ENCODE measurements around the gene CNOT11.
"Not testable (repeated sequence)": the region's sequence is repeated elsewhere in the genome, so short reads cannot be mapped to it uniquely, and the experiment has no call there.

CNOT11 gene

DNA sequence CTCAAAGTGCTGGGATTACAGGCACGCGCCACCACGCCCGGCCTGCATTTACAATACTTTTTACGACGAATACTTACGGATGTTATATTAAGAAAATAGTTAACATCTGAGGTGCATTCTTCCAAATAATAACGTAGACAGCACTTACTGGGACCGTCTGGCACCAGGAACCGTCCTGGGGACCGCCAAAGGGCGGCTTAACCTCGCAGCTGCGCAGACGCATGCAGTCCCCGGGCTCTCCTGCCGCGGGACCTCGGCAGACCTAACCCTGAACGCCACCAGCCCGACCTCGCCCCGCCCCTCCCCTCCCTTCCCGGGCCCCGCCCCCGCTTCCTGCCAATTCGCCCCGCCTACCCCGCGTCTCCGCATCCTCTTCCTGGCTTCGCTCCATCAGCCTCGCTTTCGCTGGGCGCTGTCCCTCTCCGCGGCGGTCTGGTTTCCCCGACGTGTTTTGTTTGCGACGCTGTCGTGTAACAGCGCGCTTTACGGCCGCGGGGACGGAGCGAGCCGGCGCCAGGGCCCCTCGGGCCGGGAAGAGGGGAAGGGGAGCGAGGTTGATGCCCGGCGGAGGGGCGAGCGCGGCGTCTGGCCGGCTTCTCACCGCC lies at the start of gene CNOT11:
Gene CNOT11, plus strand, starts transcription at position 479 of the 605 bp plus-strand sequence. Its CDS starts 79 bp downstream, at position 558.
- DNase-seq = peak; percentile 98

DNA sequence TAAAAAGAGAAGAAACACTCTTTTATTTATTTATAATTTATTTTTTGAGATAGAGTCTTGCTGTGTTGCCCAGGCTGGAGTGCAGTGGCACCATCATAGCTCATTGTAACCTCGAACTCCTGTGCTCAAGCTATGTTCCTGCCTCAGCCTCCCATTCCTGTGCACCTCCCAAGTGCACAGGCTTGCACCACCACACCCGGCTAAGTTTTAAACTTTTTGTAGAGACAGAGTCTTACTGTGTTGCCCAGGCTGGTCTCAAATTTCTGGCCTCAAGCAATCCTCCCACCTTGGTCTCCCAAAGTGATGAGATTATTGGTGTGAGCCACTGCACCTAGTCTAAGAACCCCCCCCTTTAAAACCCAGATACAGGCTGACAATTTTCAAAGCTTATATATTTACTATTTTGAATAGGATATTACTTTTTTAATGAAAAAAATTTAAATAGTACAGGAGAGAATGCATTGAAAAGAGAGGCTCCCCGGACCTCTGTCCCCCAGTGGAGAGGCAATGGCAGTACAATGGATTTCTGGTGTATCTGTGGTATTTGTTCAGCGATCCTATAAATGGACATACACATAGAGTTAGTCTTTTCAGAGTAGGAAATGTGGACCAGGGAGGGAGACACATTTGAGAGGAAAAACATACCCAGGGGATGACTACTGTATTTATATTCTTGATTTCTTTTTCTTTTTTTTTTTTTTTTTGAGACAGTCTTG lies 48.1 kb upstream of the CNOT11 start:
- DNase-seq = no peak

DNA sequence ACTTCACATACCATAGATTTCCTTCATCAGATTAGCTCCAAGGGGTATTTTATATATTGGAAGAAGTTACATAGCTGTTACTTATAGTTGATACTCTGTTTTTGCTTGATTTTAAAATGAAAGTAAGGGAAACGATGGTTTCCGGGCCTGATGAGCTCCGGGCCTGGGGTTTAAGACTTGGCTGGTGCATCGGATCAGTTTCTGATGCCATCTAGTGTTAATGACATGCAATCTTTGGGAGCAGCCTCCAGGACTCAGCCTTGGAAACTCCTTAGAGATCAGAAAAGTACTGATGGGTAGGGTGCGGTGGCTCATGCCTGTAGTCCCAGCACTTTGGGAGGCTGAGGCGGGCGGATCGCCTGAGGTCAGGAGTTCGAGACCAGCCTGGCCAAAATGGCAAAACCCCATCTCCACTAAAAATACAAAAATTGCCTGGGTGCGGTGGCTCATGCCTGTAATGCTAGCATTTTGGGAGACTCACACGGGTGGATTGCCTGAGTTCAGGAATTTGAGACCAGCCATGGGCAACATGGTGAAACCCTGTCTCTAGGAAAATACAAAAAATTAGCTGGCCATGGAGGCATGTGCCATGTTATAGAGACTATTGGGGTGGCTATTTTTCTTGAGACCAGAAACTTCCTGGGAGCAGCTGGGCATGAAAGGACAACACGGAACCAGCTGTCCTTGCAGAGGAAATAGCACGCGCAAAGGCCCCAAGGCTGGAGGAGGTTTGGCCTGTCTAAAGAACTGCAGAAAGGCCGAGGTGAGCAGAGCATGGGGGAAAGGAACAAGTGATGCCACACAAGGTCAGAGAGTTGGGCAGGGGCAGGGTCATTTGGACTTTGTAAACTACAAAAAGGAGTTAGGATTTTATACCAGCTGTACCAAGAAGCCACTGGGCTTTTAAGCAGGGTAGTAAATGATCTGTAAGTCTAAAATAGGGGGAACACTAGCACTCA lies 46.9 kb upstream of the CNOT11 start:
- peak; percentile 55 for DNase-seq

DNA sequence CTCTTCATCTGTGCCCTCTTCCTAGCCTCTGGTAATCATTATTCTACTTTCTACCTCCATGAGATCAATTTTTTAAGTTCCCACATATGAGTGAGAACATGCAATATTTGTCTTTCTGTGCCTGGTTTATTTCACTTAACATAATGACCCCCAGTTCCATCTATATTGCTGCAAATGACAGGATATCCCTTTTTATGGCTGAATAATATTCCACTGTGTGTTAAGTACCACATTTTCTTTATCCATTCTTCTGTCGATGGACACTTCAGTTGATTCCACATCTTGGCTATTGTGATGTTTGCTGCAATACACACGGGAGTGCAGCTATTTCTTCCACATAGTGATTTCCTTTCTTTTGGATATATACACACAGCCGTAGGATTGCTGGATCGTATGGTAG lies 43.9 kb upstream of the CNOT11 start:
- no peak for DNase-seq

DNA sequence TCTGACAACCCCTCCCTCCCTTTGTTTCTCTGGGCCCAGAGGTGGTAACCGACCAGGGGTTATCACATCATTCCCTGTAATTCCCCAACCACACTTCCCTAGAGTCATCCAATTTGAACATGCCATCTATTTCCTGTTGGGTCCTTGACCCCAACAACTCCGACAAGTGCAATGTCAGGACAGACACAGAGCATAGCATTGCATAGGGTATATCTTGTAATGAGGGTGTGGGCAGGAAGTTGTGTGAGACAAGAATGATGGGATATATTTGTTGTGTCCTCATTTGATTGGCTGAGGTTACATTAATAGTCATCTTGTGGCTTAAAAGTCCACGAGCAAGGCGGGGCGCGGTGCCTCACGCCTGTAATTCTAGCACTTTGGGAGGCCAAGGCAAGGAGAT lies 33.4 kb upstream of the CNOT11 start:
- DNase-seq = no peak

DNA sequence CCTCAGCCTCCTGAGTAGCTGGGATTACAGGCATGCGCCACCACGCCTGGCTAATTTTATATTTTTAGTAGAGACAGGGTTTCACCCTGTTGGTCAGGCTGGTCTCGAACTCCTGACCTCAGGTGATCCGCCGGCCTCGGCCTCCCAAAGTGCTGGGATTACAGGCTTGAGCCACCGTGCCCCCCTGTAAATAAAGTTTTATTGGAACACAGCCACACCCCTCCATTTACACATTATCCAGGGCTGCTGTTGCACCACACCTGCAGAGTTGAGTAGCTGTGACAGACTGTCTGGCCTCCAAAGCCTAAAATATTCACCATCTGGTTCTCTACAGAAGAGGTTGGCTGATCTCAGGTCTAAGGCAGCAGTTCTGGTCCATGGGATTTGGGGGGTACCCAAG lies 32.6 kb upstream of the CNOT11 start:
- DNase-seq = not testable (repeated sequence)

DNA sequence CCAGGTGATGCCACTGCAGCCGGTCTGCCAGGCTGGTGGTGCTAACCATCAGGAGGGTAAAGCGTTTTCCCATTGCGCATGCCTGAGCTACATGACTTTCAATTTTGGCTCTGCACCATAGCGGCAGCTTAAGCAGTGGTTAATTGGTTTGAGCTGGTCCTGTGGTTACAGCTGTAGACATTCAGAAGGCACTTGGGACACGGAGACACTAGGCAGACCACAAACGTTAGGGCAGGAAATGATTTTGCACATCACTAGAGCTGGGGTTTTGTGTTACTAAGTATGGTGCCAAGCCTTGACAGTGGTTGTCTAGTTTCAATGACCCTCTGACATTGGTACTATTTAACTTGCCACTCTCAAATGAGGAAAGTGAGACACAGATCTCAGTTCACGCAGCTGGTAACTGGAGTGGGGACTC lies 28.9 kb upstream of the CNOT11 start:
- DNase-seq = peak; percentile 63

DNA sequence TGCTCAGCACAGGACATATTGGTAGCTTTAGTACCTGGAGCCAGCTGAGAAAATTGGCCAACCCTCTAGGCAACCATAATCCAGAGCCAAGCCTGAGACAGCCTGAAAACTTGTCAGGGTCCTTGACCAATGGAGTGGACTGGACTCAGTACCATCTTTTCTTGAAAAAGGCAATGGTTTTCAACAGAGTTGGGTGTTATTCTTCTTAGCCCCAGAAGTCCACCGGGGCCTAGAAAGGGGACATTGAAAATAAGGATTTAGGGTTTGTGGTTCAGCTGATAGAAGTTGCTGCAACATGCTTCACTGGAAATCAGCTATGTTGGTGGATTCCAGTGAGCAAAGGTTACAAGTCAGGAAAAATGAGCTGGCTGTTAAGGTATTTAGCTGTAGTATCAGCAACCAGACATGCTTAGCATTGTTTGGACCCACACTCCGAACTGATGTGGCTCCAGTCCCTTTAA lies 22.1 kb upstream of the CNOT11 start:
- DNase-seq = no peak

DNA sequence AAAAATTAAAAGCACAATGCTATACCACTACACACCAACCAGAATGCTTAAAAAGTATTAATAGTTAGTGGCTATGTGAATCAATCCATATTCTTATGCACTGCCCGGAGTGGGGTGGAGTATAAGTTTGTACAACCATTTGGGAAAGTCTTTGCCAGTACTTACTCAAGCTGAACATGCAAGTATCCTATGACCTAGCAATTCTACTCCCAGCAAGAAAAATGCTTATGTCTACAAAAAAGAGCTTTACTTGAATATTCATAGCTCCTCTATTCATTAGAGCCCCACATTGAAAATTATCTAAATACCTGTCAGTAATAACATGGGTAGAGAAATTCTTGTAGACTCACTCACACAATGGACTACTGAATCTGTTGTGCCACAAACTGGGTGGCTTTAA lies 21.4 kb upstream of the CNOT11 start:
- no peak for DNase-seq

DNA sequence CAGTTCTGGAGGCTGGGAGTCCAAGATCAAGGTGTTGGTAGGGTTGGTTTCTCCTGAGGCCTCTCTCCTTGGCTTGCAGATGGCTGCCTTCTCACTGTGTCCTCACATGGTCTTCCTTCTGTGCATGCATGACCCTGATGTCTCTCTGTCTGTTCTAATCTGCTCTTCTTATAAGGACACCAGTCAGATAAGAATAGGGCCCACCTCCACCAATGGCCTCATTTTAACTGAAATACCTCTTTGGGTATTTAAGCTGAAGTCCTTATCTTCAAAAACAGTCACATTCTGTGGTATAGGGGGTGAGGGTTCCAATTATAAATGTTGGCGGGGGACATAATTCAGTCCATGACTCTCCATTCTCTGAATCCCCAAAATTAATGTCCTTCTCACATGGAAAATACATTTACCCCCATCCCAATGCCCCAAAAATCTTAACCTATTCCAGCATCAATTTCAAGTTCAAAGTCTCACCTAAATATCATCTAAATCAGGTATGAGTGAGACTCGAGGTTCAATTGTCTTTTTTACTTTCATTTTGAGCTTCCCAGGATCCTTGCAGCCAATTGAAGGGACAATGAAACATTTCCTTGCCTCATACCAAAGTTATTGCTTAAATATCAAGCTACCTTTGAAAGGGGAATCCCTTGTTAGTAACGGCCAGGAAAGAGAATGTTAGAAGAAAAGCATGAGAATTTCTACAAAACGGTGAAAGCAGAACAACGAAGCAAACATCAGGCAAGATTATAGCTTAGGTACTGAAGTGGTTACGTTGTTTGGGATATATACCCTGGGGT lies 20.6 kb upstream of the CNOT11 start:
- no peak for DNase-seq

DNA sequence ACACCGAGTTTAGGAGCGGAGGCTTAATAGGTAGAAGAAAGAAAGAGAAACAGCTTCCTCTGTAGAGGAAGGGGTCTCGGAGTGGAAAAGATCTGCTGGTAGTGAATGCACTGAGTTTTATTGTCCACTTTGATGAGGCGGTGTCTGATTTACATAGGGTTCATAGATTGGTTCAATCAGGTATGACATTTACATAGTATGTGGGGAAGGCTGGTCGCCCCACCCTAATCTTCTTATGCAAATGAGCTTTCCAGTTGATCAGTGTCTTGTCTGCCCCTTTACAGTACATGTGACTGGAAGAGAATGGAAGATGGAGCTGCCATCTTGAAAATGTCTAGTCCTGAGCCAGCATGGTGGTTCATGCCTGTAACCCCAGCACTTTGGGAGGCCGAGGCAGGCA lies 19.9 kb upstream of the CNOT11 start:
- no peak for DNase-seq

DNA sequence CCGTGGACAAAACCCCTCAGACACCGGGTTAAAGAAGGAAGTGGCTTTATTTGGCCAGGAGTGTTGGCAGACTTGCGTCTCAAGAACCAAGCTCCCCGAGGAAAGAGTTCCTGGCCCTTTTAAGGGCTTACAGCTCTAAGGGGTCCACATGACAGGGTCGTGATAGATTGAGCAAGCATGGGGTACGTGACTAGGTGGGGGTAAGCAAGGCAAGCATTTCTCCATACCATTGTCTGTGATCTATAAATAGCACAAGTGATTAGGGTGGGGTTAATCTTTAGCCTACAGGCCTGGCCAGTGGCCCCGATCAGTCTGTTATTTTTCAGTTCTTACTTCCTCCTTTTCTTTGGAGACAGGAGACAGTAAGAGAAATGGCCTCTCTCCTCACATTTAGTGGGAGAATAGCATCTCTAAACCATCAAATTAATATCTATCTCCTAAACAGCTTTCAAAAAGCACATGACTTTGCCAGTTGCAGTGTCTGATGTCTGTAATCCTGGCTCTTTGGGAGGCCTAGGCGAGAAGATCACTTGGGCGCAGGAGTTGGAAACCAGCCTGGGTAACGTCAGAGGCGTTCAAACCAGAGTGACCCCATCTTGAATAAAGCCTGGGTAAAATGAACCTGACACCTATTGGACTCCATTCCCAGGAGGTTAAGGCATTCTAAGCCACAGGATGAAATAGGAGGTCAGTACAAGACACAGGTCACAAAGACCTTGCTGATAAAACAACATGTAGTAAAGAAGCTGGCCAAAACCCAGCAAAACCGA lies 18.3 kb upstream of the CNOT11 start:
- DNase-seq = no peak

DNA sequence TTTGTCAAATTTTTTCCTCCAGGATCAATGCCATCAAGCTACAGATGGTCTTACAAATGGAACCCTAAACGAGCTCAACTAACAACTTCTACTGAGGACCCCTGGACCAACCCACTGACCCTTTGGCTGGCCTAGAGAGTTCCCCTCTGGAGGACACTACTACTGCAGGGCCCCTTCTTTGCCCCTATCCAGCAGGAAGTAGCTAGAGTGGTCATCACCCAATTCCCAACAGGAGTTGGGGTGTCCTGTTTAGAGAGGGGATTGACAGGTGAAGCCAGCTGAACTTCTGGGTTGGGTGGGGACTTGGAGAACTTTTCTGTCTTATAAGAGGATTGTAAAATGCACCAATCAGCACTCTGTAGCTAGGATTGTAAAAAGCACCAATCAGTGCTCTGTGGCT lies 16.7 kb upstream of the CNOT11 start:
- not testable (repeated sequence) for DNase-seq

DNA sequence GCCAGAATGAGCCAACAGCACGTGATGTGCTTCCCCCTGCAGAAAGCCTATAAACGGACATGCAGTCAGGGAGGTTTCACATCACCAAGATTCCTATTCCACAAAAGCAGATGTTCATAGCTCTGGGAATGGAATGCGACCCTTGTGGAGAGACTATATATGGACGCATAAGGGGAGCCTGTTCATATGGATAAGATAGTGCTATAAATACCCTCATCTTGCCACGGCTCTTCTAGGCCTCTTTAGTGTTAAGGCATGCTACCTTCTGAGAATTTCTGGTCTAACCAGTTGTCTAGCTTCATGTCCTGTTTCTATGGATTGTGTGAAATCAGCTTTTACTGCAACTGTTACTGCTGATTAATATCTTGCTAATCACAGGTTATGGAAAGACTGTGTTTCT lies 14.7 kb upstream of the CNOT11 start:
- not testable (repeated sequence) for DNase-seq

DNA sequence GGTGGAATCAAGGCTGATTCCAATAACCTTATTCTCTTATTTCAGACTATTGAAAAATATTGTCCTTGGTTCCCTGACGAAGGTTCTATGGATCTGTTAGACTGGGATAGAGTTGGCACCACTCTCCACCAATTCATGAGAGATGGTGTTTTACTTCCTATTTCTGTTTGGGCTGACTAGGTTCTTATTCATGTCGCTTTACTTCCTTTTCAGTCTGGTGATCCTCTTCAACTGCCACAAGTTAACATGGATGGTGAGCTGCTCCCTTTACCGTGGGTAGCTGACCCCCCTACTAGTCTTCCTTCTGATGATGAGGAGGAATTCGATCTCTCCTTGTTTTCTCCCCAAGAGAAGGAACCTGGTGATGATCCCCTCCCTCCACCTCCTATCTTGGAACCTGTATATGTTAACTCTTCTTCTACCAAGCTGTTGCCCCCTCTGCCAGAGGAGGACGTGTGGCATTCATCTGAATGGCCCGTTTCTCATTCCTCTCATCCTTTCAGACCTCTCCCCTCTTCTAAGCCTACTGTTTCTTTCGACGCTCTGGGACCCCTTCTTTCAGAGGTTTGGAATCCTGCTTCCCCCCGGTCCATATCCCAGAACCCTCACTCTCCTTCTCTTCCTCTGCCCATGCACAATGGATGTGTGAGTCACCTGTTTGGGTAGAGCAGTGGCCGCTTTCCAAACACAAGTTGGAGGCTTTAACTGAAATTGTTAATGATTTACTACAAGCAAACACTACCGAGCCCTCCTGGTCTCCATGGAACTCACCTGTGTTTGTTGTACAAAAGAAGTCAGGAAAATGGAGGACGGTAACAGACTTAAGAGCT lies 13.5 kb upstream of the CNOT11 start:
- DNase-seq = no peak

DNA sequence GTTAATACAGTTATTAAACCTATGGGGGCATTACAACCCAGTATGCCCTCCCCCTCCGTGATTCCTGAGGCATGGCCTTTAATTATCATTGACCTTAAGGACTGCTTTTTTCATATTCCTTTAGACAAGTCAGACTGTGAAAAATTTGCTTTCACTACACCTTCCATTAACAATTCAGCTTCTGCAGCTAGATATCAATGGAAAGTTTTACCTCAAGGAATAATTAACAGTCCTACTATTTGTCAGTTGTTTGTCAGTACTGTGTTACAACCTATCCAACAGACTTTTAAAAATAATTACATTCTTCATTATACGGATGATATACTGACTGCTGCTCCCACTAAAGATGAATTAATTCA lies 12.9 kb upstream of the CNOT11 start:
- DNase-seq = not testable (repeated sequence)

DNA sequence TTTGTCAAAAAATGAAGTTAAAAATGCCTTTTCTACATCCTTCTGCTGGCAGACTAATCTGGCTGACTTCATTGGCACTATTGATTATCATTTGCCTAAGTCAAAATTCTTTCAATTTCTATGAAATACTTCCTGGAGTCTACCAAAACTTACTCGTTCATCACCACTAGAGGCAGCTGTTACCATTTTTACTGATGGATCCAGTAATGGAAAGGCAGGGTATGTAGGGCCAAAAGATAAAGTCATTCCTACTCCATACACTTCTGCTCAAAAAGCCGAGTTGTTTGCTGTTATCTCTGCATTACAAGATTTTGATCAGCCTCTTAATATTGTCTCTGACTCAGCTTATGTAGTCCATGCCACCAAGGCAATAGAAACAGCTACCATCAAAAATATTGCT lies 12.0 kb upstream of the CNOT11 start:
- DNase-seq = not testable (repeated sequence)

DNA sequence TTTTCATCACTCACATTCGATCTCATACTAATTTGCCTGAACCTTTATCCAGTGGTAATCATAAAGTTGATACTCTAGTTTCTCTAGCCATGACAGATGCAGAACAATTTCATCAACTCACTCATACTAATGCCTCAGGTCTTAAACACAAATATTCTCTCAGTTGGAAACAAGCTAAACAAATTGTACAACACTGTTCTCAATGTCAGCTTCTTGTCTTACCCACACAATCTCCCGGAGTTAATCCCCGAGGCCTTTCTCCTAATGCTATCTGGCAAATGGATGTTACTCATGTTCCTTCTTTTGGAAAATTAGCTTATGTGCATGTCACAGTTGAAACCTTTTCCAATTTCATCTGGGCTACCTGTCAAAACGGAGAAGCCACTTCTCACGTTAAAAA lies 11.5 kb upstream of the CNOT11 start:
- no peak for DNase-seq

DNA sequence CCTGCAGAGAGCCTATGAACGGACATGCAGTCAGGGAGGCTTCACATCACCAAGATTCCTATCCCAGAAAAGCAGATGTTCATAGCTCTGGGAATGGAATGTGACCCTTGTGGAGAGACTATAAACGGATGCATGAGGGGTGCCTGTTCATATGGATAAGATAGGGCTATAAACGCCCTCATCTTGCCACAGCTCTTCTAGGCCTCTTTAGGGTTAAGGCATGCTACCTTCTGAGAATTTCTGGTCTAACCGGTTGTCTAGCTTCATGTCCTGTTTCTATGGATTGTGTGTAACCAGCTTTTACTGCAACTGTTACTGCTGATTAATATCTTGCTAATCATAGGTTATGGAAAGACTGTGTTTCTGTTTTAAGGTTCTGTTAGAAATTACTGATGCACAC lies 8.3 kb upstream of the CNOT11 start:
- DNase-seq = not testable (repeated sequence)

DNA sequence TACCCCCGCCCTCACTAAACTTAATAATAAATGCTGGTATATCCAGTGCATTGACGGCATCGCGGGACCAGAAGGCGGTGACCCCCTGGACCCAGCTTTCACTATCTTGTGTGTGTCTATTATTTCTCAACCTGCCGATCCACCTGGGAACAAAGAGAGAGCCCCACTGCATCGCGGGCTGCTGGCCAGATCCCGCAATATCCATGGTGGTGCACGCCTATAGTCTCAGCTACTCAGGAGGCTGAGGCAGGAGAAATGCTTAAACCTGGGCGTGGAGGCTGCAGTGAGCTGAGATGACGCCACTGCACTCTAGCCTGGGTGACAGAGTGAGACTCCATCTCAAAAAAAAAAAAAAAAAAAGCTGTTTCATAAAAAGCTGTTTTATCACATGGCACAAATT lies 7.8 kb upstream of the CNOT11 start:
- DNase-seq = not testable (repeated sequence)

DNA sequence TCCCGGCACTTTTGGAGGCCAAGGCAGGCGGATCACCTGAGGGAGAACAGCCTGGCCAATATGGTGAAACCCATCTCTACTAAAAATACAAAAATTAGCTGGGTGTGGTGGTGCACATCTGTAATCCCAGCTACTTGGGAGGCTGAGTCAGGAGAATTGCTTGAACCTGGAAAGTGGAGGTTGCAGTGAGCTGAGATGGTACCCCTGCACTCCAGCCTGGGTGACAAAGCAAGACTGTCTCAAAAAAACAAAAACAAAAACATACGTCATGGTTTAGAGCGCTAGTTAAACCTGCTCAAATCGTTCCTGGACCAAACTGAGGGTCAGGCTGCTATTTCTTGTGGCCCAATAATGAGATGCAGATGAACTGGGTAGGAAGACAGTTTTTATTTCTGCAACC lies 7.2 kb upstream of the CNOT11 start:
- DNase-seq = not testable (repeated sequence)
